GM12878 (cell line): ENCODE data around the gene IFI6. TPM values are rescaled to one million over a fixed set of nuclear protein-coding genes. Genes with fewer than 3 reads are reported as not detected.

Experiments
- BHLHE40 ChIP-seq, 2 experiments: fragments of 450-650 bp in 1 of 2; IDR thresholded peaks; 2 replicates each; pipeline ENCODE4 v1.6.1; 2011 to 2017; ENCODE audit warnings: low read depth in 2 of 2, borderline replicate concordance in 1 of 2, improper control_type of control experiment in 1 of 2, low read length in 1 of 2, mild to moderate bottlenecking in 1 of 2
- EED ChIP-seq: sonication (generic); IDR thresholded peaks from 2 replicates; pipeline ENCODE4 v1.6.1; 2016; ENCODE audit warnings: antibody characterized with exemption, low read depth
- ETV6 ChIP-seq, 2 experiments: fragments of 450-650 bp in 1 of 2; IDR thresholded peaks in 1 of 2; conservative IDR thresholded peaks in 1 of 2; 2 replicates each; pipeline ENCODE4 v1.6.1; 2014; ENCODE audit warnings: antibody characterized with exemption in 1 of 2, borderline replicate concordance in 1 of 2, low read depth in 1 of 2, mild to moderate bottlenecking in 1 of 2, moderate library complexity in 1 of 2
- HDGF ChIP-seq: fragments of 450-650 bp; IDR thresholded peaks from 2 replicates; pipeline ENCODE4 v1.6.1; 2016; ENCODE audit warnings: antibody characterized with exemption
- IKZF1 ChIP-seq: fragments of 450-650 bp; conservative IDR thresholded peaks from 2 replicates; pipeline ENCODE4 v1.6.1; 2017; ENCODE audit warnings: antibody characterized with exemption, mild to moderate bottlenecking
- JUND ChIP-seq: IDR thresholded peaks from 2 replicates; pipeline ENCODE4 v1.6.1; 2012; ENCODE audit warnings: low read depth, mild to moderate bottlenecking, low read length, improper control_type of control experiment, moderate library complexity
- MEF2A ChIP-seq: IDR thresholded peaks from 2 replicates; pipeline ENCODE4 v1.6.1; 2011; ENCODE audit warnings: low read depth, mild to moderate bottlenecking, low read length, moderate library complexity; ENCODE audit not compliant: insufficient read depth
- MEF2B ChIP-seq: fragments of 450-650 bp; IDR thresholded peaks from 2 replicates; pipeline ENCODE4 v1.6.1; 2018; ENCODE audit warnings: mild to moderate bottlenecking, moderate library complexity; ENCODE audit not compliant: partially characterized antibody, poor library complexity, severe bottlenecking
- NR2F1 ChIP-seq: fragments of 450-650 bp; conservative IDR thresholded peaks from 2 replicates; pipeline ENCODE4 v1.6.1; 2017; ENCODE audit warnings: mild to moderate bottlenecking
- PAX5 ChIP-seq: IDR thresholded peaks from 2 replicates; pipeline ENCODE4 v1.6.1; 2011; ENCODE audit warnings: low read depth, low read length, borderline replicate concordance
- POLR2AphosphoS5 ChIP-seq: IDR thresholded peaks from 2 replicates; pipeline ENCODE4 v1.6.1; 2011; ENCODE audit warnings: mild to moderate bottlenecking, low read length, inconsistent platforms
- RBBP5 ChIP-seq: fragments of 200-600 bp; sonication (generic); conservative IDR thresholded peaks from 2 replicates; pipeline ENCODE4 v1.6.1; 2016
- RELA ChIP-seq: fragments of 450-650 bp; IDR thresholded peaks from 2 replicates; pipeline ENCODE4 v1.8.0; 2014; ENCODE audit warnings: borderline replicate concordance; ENCODE audit not compliant: partially characterized antibody
- SMAD5 ChIP-seq: IDR thresholded peaks from 2 replicates; pipeline ENCODE4 v1.6.1; 2016; ENCODE audit warnings: antibody characterized with exemption, low read depth
- STAT1 ChIP-seq: fragments of 450-650 bp; conservative IDR thresholded peaks from 2 replicates; pipeline ENCODE4 v1.6.1; 2014; ENCODE audit warnings: antibody characterized with exemption, mild to moderate bottlenecking
- TBL1XR1 ChIP-seq: IDR thresholded peaks from 2 replicates; pipeline ENCODE4 v1.6.1; 2012; ENCODE audit warnings: low read depth, low read length, improper control_type of control experiment
- polyA plus RNA-seq, 11 experiments: library from polyadenylated mRNA; depleted of rRNA in 4 of 11; unstranded in 6 of 11; stranded (reverse) in 5 of 11; fragments of >200 nt; fragmentation: Nextera tagmentation in 4 of 11; fragmentation: Illumina TruSeq in 1 of 11; extraction: Ambion mirVana in 4 of 11; extraction: Trizol in 1 of 11; gene quantifications; 1 replicate in 1 of 11; 2 replicates in 10 of 11; pipeline versions ENCODE4 v1.2.1 to v1.2.3, GENCODE V29; 2011 to 2016; ENCODE audit warnings: inconsistent platforms in 2 of 11, missing spikeins in 2 of 11, low read depth in 1 of 11
- total RNA-seq, 4 experiments: library from RNA; depleted of rRNA in 3 of 4; stranded (reverse); fragments of >200 nt in 3 of 4; fragmentation: Illumina TruSeq in 1 of 4; extraction: Trizol in 1 of 4; gene quantifications; 2 replicates each; pipeline versions ENCODE4 v1.2.1 to v1.2.3, GENCODE V29; 2013 to 2021
- TF ChIP-seq, protein P1 (sequence below): IDR thresholded peaks from 2 replicates; pipeline ENCODE4 v1.6.1; 2011; ENCODE audit warnings: borderline replicate concordance, low read depth, mild to moderate bottlenecking, moderate library complexity, low read length; ENCODE audit not compliant: insufficient read depth, poor library complexity, severe bottlenecking
- TF ChIP-seq, protein P2 (sequence below): IDR thresholded peaks from 2 replicates; pipeline ENCODE4 v1.6.1; 2012; ENCODE audit warnings: low read depth, low read length, improper control_type of control experiment
- TF ChIP-seq, protein P3 (sequence below): fragments of 150-350 bp; IDR thresholded peaks from 2 replicates; pipeline ENCODE4 v1.6.1; 2016; ENCODE audit warnings: low read depth, low read length
- TF ChIP-seq, protein P4 (sequence below): IDR thresholded peaks from 2 replicates; pipeline ENCODE4 v1.6.1; 2012; ENCODE audit warnings: low read depth, low read length, improper control_type of control experiment

Gene IFI6
- total and polyA plus RNA-seq, 10 of the 15 experiments (the other 5 are each of a cell fraction or from before 2014, with no cell fraction given), result 5.6 to 123 (median 69.0) TPM

DNA sequence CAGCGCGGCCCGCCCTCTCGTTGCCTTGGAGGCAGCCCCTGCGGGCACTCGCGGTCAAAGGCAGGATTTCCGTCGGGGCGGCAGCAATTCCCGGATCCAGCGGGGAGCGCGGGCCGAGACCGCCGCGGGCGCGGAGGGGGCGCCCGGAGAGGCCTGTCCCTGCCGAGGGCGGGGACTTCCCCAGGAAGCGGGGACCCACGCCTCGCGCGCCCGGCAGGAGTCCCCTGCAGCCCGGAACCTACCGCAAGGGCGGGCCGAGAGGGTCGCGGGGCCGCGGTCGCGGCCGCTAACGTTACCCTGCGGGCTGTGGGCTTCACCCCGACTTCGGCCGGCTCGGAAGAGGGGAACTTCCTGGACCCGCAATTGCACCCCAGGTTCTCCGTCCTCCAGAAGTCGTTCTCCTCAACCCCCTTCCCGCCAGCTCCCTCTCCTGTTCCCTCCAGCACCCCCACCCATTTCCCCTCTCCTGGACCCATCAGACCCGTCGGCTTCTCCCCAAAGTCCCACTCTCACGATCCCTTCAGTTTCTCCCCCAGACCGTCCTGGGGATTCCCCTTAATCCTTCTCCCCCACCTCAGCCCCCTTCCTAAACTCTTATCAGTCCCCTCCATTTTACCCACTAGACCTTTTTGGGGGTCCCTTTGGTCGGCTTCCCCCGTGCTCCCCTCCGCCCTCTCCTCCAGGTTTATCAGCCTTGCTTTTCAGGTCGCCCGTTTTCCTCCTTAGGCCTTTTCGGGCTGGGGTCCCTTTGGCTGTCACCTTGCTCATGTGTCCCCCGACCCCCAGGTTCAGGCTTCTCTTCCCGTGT lies 37.6 kb downstream of the IFI6 start (continued):
- TF ChIP-seq ETV6 (conservative IDR thresholded peaks at IDR 0.05 in 1 of 2, IDR thresholded peaks at IDR 0.05 in 1 of 2; ENCODE audit: borderline replicate concordance in 1 of 2, low read depth in 1 of 2) (peak in 1 of 2 experiments; percentile 32; a peak in 1 of 4 replicates), EED (peak; percentile 90), NR2F1 (peak; percentile 87), BHLHE40 (IDR thresholded peaks at IDR 0.05; ENCODE audit: borderline replicate concordance in 1 of 2, low read depth in 2 of 2, low read length in 1 of 2) (peak; percentile 50 to 76; a peak in 2 of 4 replicates), IKZF1 (peak; percentile 99), RBBP5 (no peak), MEF2B (peak; percentile 43), RELA (peak; percentile 82), HDGF (peak; percentile 90), TBL1XR1 (peak; percentile 66), PAX5 (peak; percentile 68; the same call in 1 of the 2 replicates), JUND (0 out of 2 replicates have a peak, but pooled peaks have one; percentile 13), POLR2AphosphoS5 (no peak), SMAD5 (peak; percentile 68; the same call in 1 of the 2 replicates), STAT1 (0 out of 2 replicates have a peak, but pooled peaks have one; percentile 61), MEF2A (no peak)
- TF ChIP-seq, protein P1, sequence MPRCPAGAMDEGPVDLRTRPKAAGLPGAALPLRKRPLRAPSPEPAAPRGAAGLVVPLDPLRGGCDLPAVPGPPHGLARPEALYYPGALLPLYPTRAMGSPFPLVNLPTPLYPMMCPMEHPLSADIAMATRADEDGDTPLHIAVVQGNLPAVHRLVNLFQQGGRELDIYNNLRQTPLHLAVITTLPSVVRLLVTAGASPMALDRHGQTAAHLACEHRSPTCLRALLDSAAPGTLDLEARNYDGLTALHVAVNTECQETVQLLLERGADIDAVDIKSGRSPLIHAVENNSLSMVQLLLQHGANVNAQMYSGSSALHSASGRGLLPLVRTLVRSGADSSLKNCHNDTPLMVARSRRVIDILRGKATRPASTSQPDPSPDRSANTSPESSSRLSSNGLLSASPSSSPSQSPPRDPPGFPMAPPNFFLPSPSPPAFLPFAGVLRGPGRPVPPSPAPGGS, result peak; percentile 93
- TF ChIP-seq, protein P2, sequence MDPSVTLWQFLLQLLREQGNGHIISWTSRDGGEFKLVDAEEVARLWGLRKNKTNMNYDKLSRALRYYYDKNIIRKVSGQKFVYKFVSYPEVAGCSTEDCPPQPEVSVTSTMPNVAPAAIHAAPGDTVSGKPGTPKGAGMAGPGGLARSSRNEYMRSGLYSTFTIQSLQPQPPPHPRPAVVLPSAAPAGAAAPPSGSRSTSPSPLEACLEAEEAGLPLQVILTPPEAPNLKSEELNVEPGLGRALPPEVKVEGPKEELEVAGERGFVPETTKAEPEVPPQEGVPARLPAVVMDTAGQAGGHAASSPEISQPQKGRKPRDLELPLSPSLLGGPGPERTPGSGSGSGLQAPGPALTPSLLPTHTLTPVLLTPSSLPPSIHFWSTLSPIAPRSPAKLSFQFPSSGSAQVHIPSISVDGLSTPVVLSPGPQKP, result 0 out of 2 replicates have a peak, but pooled peaks have one; percentile 15
- TF ChIP-seq, protein P3, sequence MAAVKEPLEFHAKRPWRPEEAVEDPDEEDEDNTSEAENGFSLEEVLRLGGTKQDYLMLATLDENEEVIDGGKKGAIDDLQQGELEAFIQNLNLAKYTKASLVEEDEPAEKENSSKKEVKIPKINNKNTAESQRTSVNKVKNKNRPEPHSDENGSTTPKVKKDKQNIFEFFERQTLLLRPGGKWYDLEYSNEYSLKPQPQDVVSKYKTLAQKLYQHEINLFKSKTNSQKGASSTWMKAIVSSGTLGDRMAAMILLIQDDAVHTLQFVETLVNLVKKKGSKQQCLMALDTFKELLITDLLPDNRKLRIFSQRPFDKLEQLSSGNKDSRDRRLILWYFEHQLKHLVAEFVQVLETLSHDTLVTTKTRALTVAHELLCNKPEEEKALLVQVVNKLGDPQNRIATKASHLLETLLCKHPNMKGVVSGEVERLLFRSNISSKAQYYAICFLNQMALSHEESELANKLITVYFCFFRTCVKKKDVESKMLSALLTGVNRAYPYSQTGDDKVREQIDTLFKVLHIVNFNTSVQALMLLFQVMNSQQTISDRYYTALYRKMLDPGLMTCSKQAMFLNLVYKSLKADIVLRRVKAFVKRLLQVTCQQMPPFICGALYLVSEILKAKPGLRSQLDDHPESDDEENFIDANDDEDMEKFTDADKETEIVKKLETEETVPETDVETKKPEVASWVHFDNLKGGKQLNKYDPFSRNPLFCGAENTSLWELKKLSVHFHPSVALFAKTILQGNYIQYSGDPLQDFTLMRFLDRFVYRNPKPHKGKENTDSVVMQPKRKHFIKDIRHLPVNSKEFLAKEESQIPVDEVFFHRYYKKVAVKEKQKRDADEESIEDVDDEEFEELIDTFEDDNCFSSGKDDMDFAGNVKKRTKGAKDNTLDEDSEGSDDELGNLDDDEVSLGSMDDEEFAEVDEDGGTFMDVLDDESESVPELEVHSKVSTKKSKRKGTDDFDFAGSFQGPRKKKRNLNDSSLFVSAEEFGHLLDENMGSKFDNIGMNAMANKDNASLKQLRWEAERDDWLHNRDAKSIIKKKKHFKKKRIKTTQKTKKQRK, result no peak
- TF ChIP-seq, protein P4, sequence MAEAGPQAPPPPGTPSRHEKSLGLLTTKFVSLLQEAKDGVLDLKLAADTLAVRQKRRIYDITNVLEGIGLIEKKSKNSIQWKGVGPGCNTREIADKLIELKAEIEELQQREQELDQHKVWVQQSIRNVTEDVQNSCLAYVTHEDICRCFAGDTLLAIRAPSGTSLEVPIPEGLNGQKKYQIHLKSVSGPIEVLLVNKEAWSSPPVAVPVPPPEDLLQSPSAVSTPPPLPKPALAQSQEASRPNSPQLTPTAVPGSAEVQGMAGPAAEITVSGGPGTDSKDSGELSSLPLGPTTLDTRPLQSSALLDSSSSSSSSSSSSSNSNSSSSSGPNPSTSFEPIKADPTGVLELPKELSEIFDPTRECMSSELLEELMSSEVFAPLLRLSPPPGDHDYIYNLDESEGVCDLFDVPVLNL, result no peak
